HL-60 (cell line): Measurements from ENCODE around the gene IRX6.

ENCODE experiments used
- DNase-seq, 2 experiments: peaks; one replicate each; pipeline ENCODE4 v3.0.0-alpha.2; 2010 to 2020; ENCODE audit warnings: low read depth in 1 of 2, low spot score in 1 of 2
- H3K27ac ChIP-seq: fragments of 250-450 bp; sonication (Bioruptor Pico); replicated peaks from 2 replicates; pipeline ENCODE4 v1.5.1; 2020; ENCODE audit warnings: mild to moderate bottlenecking, moderate library complexity
- H3K27me3 ChIP-seq: fragments of 250-450 bp; sonication (Bioruptor Pico); 2 replicates; pipeline ENCODE4 v1.5.1; 2021; ENCODE audit warnings: mild to moderate bottlenecking, moderate library complexity; ENCODE audit not compliant: insufficient read depth, poor library complexity, severe bottlenecking
- H3K4me3 ChIP-seq: replicated peaks from 2 replicates; pipeline ENCODE4 v1.5.1; 2011; ENCODE audit warnings: mild to moderate bottlenecking, control low read depth, low read length; ENCODE audit not compliant: insufficient read depth
- CTCF ChIP-seq: IDR thresholded peaks from one replicate; pipeline ENCODE4 v1.5.1; 2011; ENCODE audit warnings: low read length, control low read depth, inconsistent platforms; ENCODE audit not compliant: insufficient read depth
- GABPA ChIP-seq: IDR thresholded peaks from 2 replicates; pipeline ENCODE4 v1.6.1; 2012; ENCODE audit warnings: low read depth
- POLR2AphosphoS5 ChIP-seq: IDR thresholded peaks from 2 replicates; pipeline ENCODE4 v1.6.1; 2012; ENCODE audit warnings: low read depth
- REST ChIP-seq: IDR thresholded peaks from 2 replicates; pipeline ENCODE4 v1.6.1; 2012; ENCODE audit warnings: low read depth; ENCODE audit not compliant: insufficient replicate concordance
- SPI1 ChIP-seq: IDR thresholded peaks from 2 replicates; pipeline ENCODE4 v1.6.1; 2012; ENCODE audit warnings: low read depth, mild to moderate bottlenecking, borderline replicate concordance

The IRX6 gene

GRCh38 chr16:55359946-55360345 lies 35.9 kb downstream of the IRX6 start:
- H3K27ac ChIP-seq: no peak overlapping the region
- no peaks in the 10 kb centered on the region for H3K27me3 ChIP-seq
- no peak overlapping the region for H3K4me3 ChIP-seq
- TF ChIP-seq POLR2AphosphoS5: no peak
- TF ChIP-seq SPI1: no peak
- TF ChIP-seq GABPA: no peak
- no peak for TF ChIP-seq REST
- TF ChIP-seq CTCF: no peak
- no peak for DNase-seq

GRCh38 chr16:55364811-55365210 lies 40.8 kb downstream of the IRX6 start:
- TF ChIP-seq SPI1 (no peak), POLR2AphosphoS5 (no peak), CTCF (no peak), REST (no peak), GABPA (no peak)
- DNase-seq: no peak
- no peak overlapping the region for H3K4me3 ChIP-seq
- no peaks in the 10 kb centered on the region for H3K27me3 ChIP-seq
- no peak overlapping the region for H3K27ac ChIP-seq

GRCh38 chr16:55367301-55367811 lies 43.4 kb downstream of the IRX6 start:
- H3K4me3 ChIP-seq: no peak overlapping the region
- no peak for DNase-seq
- TF ChIP-seq CTCF: no peak
- no peak for TF ChIP-seq SPI1
- no peak for TF ChIP-seq POLR2AphosphoS5
- H3K27me3 ChIP-seq: no peaks in the 10 kb centered on the region
- no peak overlapping the region for H3K27ac ChIP-seq

- DNase-seq: peak in 1 of 2 experiments; percentile 33
- Histone ChIP-seq H3K27me3 (no peaks in the 10 kb centered on the region), H3K27ac (no peak overlapping the region), H3K4me3 (no peak overlapping the region)
- peak; percentile 83 for TF ChIP-seq SPI1
- no peak for TF ChIP-seq REST
- no peak for TF ChIP-seq POLR2AphosphoS5
- TF ChIP-seq CTCF: no peak
- TF ChIP-seq GABPA: no peak
Observed at GRCh38 chr16:55367866-55368603, 44.0 kb downstream of the IRX6 start.
